ENCODE measurements around the gene PLB1.
"Not testable (repeated sequence)": the region's sequence is repeated elsewhere in the genome, so short reads cannot be mapped to it uniquely, and the experiment has no call there.

The PLB1 gene

DNA sequence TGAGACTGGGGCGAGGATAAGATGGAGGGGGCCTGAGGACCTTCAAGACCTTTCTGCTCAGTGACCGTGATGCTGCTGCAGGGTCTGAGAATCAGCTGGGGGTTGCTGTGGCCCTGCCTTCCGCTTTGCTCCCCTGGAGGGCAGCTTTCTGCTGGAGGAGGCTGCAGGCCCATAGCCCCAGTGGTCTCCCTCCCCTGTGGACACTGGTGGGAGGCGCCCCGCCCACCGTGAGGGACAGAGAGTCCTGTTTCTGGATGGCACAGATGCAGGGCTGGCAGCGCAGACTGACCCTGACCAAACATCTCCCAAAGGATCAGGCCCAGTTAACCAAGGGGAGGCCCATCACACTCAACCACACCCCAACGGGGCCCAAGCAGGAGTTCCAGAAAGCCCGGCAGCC is 42.8 kb downstream of the PLB1 start:
- no peak for DNase-seq

DNA sequence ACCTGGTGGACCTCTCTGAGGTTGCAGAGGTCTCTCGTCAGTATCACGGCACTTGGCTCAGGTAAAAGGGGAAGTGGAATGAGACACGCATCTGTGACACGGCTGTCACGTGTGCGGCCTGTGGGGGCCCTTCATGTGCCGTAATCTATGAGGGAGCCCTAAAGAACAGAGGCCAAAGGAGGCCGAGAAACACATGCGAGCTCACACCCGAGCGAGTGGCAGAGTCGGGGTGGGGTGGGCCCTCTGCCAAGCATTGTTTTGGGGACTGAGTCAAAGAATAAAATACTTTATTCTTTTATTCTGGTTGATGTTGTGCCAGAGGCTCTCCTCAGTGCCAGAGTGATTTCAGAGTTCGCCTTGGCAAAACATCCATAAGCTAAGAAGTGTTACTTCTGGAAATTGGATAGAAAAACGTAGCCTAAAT is 43.3 kb downstream of the PLB1 start:
- DNase-seq: peak; percentile 59

DNA sequence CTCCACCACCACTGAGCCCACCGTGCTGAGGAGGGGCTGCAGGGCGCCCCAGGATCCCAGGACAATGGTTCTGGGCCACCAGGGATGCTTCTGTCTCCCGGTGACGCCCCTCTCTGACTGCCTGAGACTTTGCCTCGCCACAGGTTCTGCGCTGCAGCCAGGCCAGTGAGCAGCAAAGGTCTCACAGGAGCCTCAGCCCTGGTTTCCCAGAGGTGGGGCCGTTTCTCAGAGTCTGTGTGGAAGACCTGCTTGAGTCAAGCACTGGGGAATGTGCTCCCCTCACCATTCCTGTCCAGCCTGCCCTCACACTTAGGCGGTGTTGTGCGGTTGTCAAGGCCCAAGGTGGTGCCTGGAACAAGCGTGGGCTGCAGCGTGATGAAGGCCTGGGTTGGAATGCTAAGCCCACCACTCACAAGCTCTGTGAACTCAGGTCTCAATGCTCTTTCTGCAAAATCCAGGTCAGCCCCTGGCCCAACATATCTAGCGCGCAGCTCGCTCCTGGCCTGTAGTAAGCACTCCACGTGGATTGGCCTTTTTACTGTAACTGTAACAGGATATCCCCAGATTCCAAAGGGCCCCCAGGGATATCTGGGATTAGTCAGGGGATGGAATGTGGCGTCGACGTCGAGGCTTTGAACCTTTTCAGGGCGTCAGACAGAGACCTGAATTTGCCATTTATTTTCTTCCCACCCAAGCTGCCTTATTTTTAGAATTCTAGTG is 47.6 kb downstream of the PLB1 start:
- no peak for DNase-seq

GRCh38 chr2:28544036-28544346 is 48.1 kb downstream of the PLB1 start:
- DNase-seq: no peak

DNA sequence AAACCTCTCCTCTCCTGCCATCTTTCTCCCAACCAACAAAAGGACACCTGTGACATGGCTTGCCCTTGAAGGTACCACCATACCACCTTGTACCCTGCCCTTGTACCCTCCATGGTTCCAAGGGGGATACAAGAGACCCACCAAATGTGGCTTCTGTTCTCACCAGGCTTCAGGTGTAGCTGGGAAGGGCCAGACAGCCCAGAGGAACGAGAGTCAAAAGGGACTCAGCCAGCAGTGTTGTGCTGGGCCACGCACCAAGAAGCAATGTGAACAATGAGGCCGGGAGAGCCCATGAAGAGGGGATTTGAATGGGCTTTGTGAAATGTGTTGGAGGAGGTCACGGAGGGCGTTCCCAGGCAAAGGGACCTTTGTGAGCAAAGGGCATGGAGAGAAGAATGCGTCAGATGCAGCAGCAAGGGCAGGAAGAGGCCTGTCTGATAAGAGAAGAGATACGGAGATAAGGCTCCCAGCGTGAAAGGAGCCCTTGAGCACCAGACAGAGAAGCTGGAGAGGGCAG is 48.6 kb downstream of the PLB1 start:
- DNase-seq: no peak

- no peak for DNase-seq
Observed at GRCh38 chr2:28544922-28545589, 49.2 kb downstream of the PLB1 start.

GRCh38 chr2:28545590-28546200 is 49.8 kb downstream of the PLB1 start:
- no peak for DNase-seq

DNA sequence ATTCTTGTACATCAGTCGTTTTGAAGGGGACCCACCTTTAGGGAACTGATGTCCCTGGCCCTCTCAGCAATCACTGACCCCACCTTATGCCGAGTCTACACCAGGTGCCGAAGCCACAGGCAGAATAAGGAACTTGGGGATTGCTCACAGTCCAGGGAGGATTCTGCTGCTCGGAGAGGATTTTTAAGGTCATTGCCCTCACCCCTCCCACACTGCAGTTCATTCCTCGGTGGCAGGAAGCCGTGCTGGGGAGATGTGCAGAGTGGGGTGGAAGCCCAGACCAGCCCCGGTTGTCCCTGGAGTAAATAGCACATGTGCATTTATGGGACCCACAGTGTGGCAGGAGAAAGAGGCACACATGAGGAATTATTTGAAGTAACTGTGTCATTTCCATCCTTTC is 50.4 kb downstream of the PLB1 start:
- no peak for DNase-seq

- DNase-seq: no peak
Observed at GRCh38 chr2:28547223-28547860, 51.5 kb downstream of the PLB1 start.

DNA sequence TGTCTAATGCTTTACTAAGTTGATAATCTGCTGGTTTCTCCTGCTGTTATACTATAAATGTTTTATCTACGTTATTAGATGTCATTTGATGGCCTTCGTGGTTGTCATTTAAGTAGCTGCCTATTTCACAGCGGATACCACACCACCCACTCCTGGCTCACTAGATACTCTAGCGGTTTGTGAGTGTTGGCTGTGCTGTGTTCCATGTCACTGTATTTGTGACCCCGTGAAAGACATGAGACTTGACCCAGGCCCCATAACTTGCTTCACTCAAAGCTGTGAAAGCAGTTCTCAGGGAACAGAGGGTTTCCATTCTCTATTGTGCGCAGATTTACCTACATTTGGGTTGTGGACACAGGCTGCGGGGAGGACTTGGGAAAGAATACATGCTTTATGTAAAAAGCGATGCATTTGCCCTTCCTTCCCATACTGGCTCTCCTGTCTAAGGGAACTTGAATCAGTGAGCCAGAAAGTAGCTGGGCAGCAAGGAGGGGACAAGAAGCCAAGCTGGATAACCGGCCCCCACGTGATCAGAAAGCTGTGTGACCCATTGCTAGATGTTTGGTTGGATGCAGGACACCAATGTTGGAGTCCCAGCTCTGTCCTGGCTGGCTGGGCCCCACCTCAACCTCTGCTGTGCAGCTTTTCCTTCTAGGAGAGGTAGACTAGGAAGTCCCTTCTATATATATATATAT is 52.2 kb downstream of the PLB1 start:
- DNase-seq: no peak

DNA sequence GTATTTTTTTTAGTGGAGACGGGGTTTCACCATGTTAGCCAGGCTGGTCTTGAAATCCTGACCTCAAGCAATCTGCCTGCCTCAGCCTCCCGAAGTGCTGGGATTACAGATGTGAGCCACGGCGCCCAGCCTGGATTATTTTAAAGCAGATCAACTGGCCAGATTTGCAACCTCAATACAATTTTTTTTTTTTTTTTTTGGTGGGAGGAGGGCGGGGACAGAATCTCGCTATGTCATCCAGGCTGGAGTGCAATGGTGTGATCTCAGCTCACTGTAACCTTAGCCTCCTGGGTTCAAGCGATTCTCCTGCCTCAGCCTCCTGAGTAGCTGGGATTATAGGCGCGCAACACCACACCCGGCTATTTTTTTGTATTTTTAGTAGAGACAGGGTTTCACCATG is 54.5 kb downstream of the PLB1 start:
- DNase-seq: not testable (repeated sequence)

- no peak for DNase-seq
Observed at GRCh38 chr2:28552045-28552823, 56.4 kb downstream of the PLB1 start.

GRCh38 chr2:28556303-28556702 is 60.4 kb downstream of the PLB1 start:
- no peak for DNase-seq

DNA sequence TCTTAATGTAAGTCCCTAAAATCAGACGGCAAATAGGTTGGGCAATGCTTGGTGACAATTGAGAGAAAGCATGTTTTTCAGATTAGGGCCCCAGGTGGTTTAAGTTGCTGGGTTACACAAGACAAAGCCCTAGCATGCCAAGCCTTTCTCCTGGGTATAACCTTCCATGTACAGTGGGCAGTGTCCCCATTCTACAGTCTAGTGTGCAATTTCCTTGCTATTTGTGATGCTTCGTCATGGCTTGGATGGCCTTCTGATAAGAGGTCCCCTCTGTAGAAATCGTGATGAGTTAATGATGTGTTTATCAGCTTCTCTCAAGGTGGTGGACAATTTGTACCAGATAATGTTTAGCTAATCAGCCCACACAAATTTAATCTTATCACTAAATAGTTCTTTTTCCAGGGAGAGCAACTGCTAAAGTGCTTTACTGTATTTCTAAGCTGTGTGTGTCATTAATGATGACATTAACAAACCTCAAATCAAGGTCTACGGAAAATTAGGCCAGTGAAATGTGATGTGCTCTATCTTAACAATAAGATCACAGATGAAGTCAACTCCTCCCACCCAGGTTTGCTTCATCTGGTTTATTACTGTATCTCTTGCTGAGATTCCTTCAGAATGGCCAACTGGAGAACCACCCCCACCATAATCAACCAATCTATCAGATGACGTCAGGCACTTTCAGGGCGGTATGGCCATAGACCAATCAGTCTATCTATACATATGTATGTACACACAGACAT is 61.7 kb downstream of the PLB1 start:
- DNase-seq: no peak

GRCh38 chr2:28558158-28558820 is 62.4 kb downstream of the PLB1 start:
- DNase-seq: peak; percentile 1

- no peak for DNase-seq
Observed at GRCh38 chr2:28558918-28559317, 63.1 kb downstream of the PLB1 start.

DNA sequence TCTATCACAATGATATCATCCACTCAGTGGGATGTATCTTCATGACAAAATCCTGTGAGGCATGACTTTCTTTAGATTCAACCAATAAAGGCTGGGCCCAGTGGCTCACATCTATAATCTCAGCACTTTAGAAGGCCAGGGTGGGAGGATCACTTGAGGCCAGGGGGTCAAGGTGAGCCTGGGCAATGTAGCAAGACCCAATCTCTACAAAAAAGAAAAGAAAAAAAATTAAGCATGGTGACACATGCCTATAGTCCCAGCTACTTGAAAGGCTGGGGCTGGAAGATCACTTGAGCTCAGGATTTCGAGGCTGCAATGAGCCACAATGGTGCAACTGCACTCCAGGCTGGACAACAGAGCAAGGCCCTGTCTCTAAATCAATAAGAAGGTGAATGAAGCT is 68.0 kb downstream of the PLB1 start:
- no peak for DNase-seq

DNA sequence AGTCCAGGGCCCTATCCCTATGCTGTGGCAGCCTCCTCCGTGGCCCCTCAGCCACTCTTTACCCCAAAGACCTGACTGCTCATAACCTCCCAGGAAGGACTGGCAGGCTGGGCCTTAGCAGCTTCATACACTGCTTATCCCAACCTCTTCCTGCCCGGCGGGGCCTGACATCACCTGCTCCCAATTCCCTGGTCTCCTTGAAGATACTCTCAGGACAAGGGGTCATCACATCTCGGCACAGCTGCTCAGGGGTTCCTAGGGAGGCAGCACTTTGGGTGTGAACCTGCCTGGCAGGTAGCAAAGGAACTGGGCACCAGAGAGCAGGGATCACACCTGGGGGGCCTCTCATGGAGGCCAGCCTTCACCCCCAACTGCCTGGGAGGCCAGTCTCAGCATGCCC is 68.5 kb downstream of the PLB1 start:
- DNase-seq: no peak

DNA sequence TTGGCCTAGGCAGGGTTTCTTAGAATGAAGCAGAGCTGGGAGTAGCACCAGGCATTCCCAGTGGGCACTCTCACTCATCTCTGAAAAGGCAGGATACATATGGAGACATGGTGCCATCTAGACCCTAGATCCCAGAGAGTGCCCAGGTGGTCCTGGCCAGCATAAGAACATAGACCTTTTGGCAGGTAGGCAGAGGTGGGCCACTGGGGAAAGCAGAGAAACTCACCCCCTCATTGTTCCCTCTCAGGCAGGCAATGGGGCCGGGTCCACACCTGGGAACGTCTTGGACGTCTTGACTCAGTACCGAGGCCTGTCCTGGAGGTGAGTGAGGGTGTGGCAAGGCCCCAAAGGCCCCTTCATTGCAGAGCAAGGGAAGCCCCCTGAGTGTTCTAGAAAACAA is 69.2 kb downstream of the PLB1 start:
- no peak for DNase-seq

DNA sequence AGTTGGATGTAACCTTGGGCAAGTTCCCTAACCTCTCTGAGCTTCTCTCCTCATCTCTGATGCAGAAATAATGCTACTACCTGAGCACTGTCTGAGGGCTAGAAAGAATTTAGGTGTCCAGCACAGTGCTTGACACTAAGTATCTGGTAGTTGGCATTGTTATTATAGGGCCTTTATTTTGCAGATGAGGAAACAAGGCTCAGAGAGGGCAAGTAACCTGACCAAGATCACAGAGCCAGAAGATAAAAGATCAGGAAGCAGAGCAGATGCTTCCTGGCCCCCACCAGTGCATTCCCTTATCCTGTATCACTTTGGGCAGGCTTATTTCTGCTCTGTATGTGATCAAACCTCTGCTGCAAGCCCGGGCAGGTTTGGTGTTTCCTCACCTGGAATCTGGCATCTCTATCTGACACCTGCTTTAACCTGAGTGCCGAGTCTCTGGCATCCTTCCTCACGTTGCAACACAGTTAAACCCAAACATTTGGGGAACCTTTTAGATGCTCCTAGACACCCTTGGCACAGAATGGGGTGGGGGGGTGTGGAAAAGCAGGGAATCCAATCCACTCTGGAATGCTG is 69.9 kb downstream of the PLB1 start:
- DNase-seq: no peak
